Measurements from ENCODE around the gene C9. TPM values are rescaled to one million over a fixed set of nuclear protein-coding genes. Genes with fewer than 3 reads are reported as not detected.

Gene C9
- 0.55 and 1.1 TPM in 2 replicates for total RNA-seq

GRCh38 chr5:39364367-39364766 is at the start of gene C9:
Gene C9, minus strand, starts transcription at chr5:39364495. Its CDS starts 31 bp downstream, at chr5:39364464.

Other genes with a start within 250 kb of the C9 start
- 0.12 and 0.22 TPM in 2 replicates for gene FYB1, start 144.9 kb downstream of the C9 start, total RNA-seq
- gene DAB2, start 60.5 kb upstream of the C9 start, total RNA-seq, result 102 and 106 TPM in 2 replicates